ENCODE data around the gene POLL. TPM values are rescaled to one million over a fixed set of nuclear protein-coding genes. Genes with fewer than 3 reads are reported as not detected.

The POLL gene
- total and polyA plus RNA-seq, 8 donors = 18.2 to 81.1 (median 30.6) TPM

GRCh38 chr10:101571271-101571925 lies 16.7 kb downstream of the POLL start:
- no peak for FAIRE-seq
- Histone ChIP-seq H3K27me3 (peaks cover 0 to 12% (median 2%) of the 10 kb centered on the region in 4 donors), H3K27ac (no peak overlapping the region), H3K9me3 (no peaks in the 10 kb centered on the region), H3K4me1 (peaks cover 7 to 12% (median 7%) of the 10 kb centered on the region in 3 donors), H3K4me3 (no peak overlapping the region), H3K36me3 (no peaks in the 10 kb centered on the region)
- ATAC-seq = no peak
- TF ChIP-seq CTCF (IDR thresholded peaks at IDR 0.05) = no peak
- WGBS, 2 donors = 48 to 63% methylated on average over 8 of the region's 8 CpGs
- no peak for DNase-seq
- intact Hi-C loops (cut with DNase I) = loop anchor here in 1 of 3 donors (10.0 kb wide), 2 partner anchors 297 to 357 kb away; no protein-coding TSS in a partner anchor

- H3K27me3 ChIP-seq = peaks cover 0 to 18% (median 2%) of the 10 kb centered on the region in 4 donors
- H3K4me3 ChIP-seq = peak overlapping the region in 3 of 4 donors; percentile 42 to 68 (median 46)
- no peaks in the 10 kb centered on the region for H3K36me3 ChIP-seq
- 6% methylated on average over 37 of the region's 37 CpGs for WGBS, 2 donors
- no peaks in the 10 kb centered on the region for H3K9me3 ChIP-seq
- intact Hi-C loops (cut with DNase I) = loop anchor here in 1 of 3 donors (10.0 kb wide), 2 partner anchors 296 to 356 kb away; no protein-coding TSS in a partner anchor
- peak in 4 of 6 donors; percentile 28 to 79 (median 42) for DNase-seq
- peak; percentile 49 to 64 (median 53) for ATAC-seq
- peaks cover 7 to 12% (median 7%) of the 10 kb centered on the region in 3 donors for H3K4me1 ChIP-seq
- H3K27ac ChIP-seq = no peak overlapping the region
- FAIRE-seq = no peak
- TF ChIP-seq CTCF (IDR thresholded peaks at IDR 0.05) = peak in 1 of 4 donors; percentile 6
Observed at GRCh38 chr10:101570428-101571270, 17.4 kb downstream of the POLL start.

- Histone ChIP-seq H3K27me3 (peaks cover 0 to 18% (median 2%) of the 10 kb centered on the region in 4 donors), H3K27ac (no peak overlapping the region), H3K4me1 (peaks cover 7 to 12% (median 7%) of the 10 kb centered on the region in 3 donors), H3K4me3 (peak overlapping the region; percentile 21 to 68 (median 44)), H3K36me3 (no peaks in the 10 kb centered on the region), H3K9me3 (no peaks in the 10 kb centered on the region)
- DNase-seq (peak; percentile 64 to 97 (median 79)), FAIRE-seq (no peak), ATAC-seq (peak; percentile 89 to 97 (median 94))
- intact Hi-C loops (cut with DNase I) = loop anchor here in 2 of 3 donors (5.0 to 10.0 kb wide), 3 partner anchors 295 to 358 kb away; no protein-coding TSS in a partner anchor
- 1 to 2% methylated on average over 46 to 56 of the region's 56 CpGs for WGBS, 2 donors
- peak; percentile 78 to 91 (median 84) for TF ChIP-seq CTCF (IDR thresholded peaks at IDR 0.05)
Observed at GRCh38 chr10:101569622-101570427, 18.2 kb downstream of the POLL start.

- peak overlapping the region in 1 of 4 donors; percentile 68 for H3K4me3 ChIP-seq
- WGBS, 2 donors = 6 to 7% methylated on average over 10 to 11 of the region's 11 CpGs
- peaks cover 7 to 12% (median 7%) of the 10 kb centered on the region in 3 donors for H3K4me1 ChIP-seq
- DNase-seq (no peak), FAIRE-seq (no peak), ATAC-seq (no peak)
- intact Hi-C loops (cut with DNase I) = loop anchor here in 1 of 3 donors (5.0 kb wide), 1 partner anchor 357 kb away; no protein-coding TSS in a partner anchor
- no peak for TF ChIP-seq CTCF (IDR thresholded peaks at IDR 0.05)
- peaks cover 0 to 18% (median 2%) of the 10 kb centered on the region in 4 donors for H3K27me3 ChIP-seq
- no peak overlapping the region for H3K27ac ChIP-seq
- no peaks in the 10 kb centered on the region for H3K36me3 ChIP-seq
- H3K9me3 ChIP-seq = no peaks in the 10 kb centered on the region
Observed at GRCh38 chr10:101569323-101569621, 18.8 kb downstream of the POLL start.

All from pancreas (tissue), 10 donors.